Brain microvascular endothelial cell (primary cell): ENCODE results near the gene VAMP1.
"Not testable (repeated sequence)": the region's sequence is repeated elsewhere in the genome, so short reads cannot be mapped to it uniquely, and the experiment has no call there.

Experiments used
- DNase-seq: peaks from one replicate; pipeline ENCODE4 v3.0.0-alpha.2; 2020
- H3K27ac ChIP-seq: fragments of 250-450 bp; sonication (Bioruptor Pico); 2 replicates; pipeline ENCODE4 v1.5.1; 2020; ENCODE audit warnings: mild to moderate bottlenecking, moderate library complexity
- H3K27me3 ChIP-seq: fragments of 250-450 bp; sonication (Bioruptor Pico); replicated peaks from 2 replicates; pipeline ENCODE4 v1.5.1; 2020; ENCODE audit warnings: mild to moderate bottlenecking
- H3K36me3 ChIP-seq: fragments of 250-450 bp; sonication (Bioruptor Pico); replicated peaks from 2 replicates; pipeline ENCODE4 v1.5.1; 2020; ENCODE audit warnings: mild to moderate bottlenecking
- H3K4me3 ChIP-seq: 2 replicates; pipeline ENCODE4 v1.5.1; 2011; ENCODE audit warnings: low read depth, mild to moderate bottlenecking, control low read depth, low read length, moderate library complexity
- CTCF ChIP-seq: IDR thresholded peaks from 2 replicates; pipeline ENCODE4 v1.5.1; 2011; ENCODE audit warnings: low read depth, mild to moderate bottlenecking, moderate library complexity, low read length, control low read depth, inconsistent platforms; ENCODE audit errors: missing control alignments
- in situ Hi-C: cut with HindIII; loops from 2 replicates; pipeline ENCODE4 v1.10.0; 2017; ENCODE audit warnings: low sequenced_read_pairs, low pct_ligation_motif_present

VAMP1 gene

GRCh38 chr12:6494968-6495367, 24.5 kb upstream of the VAMP1 start:
- in situ Hi-C loops: no loop called here
- peaks cover 9% of the 10 kb centered on the region for H3K36me3 ChIP-seq
- no peak for TF ChIP-seq CTCF
- H3K4me3 ChIP-seq: peak overlapping the region; percentile 84
- H3K27ac ChIP-seq: no peak overlapping the region
- no peaks in the 10 kb centered on the region for H3K27me3 ChIP-seq
- DNase-seq: no peak

GRCh38 chr12:6494258-6494743, 23.8 kb upstream of the VAMP1 start:
- DNase-seq: peak; percentile 10
- TF ChIP-seq CTCF: peak; percentile 43
- Histone ChIP-seq H3K27me3 (no peaks in the 10 kb centered on the region), H3K36me3 (peaks cover 8% of the 10 kb centered on the region), H3K27ac (peak overlapping the region; percentile 41), H3K4me3 (peak overlapping the region; percentile 84)
- in situ Hi-C loops: no loop called here

- H3K27me3 ChIP-seq: no peaks in the 10 kb centered on the region
- DNase-seq: peak; percentile 97
- TF ChIP-seq CTCF: peak; percentile 19
- in situ Hi-C loops: no loop called here
- peaks cover 4% of the 10 kb centered on the region for H3K36me3 ChIP-seq
- H3K4me3 ChIP-seq: peak within 1 kb of the TSS; percentile 93
- H3K27ac ChIP-seq: peak within 1 kb of the TSS; percentile 91
Observed at GRCh38 chr12:6493497-6494257, 23.2 kb upstream of the VAMP1 start, which contains the start of gene NCAPD2. Gene NCAPD2, plus strand, starts transcription at chr12:6494102. Its CDS starts 997 bp downstream, at chr12:6495099.

- peak within 1 kb of the TSS; percentile 93 for H3K4me3 ChIP-seq
- DNase-seq: peak; percentile 94
- TF ChIP-seq CTCF: no peak
- peak within 1 kb of the TSS; percentile 91 for H3K27ac ChIP-seq
- no peaks in the 10 kb centered on the region for H3K27me3 ChIP-seq
- in situ Hi-C loops: no loop called here
- peaks cover 3% of the 10 kb centered on the region for H3K36me3 ChIP-seq
Observed at GRCh38 chr12:6492838-6493496, 22.5 kb upstream of the VAMP1 start, which contains the start of gene MRPL51. Gene MRPL51, minus strand, starts transcription at chr12:6493262. Its CDS starts 126 bp downstream, at chr12:6493136.

- H3K4me3 ChIP-seq, H3K27me3 ChIP-seq, in situ Hi-C loops, DNase-seq, H3K27ac ChIP-seq, H3K36me3 ChIP-seq: not testable (repeated sequence)
Observed at GRCh38 chr12:6490673-6491072, 20.2 kb upstream of the VAMP1 start.

- in situ Hi-C loops: no loop called here
- DNase-seq: no peak
- no peaks in the 10 kb centered on the region for H3K27me3 ChIP-seq
- H3K4me3 ChIP-seq: no peak overlapping the region
- H3K27ac ChIP-seq: no peak overlapping the region
- TF ChIP-seq CTCF: no peak
- H3K36me3 ChIP-seq: no peaks in the 10 kb centered on the region
Observed at GRCh38 chr12:6489449-6489848, 19.0 kb upstream of the VAMP1 start.
